ENCODE measurements around the gene GOLGB1. TPM values are rescaled to one million over a fixed set of nuclear protein-coding genes. Genes with fewer than 3 reads are reported as not detected.

The GOLGB1 gene
- 29.0 TPM for total RNA-seq (2013)
- polyA plus RNA-seq (1 to 10 TPM; 1.2 to 7.1 (median 1.7) TPM), polyA minus RNA-seq (5.7 and 7.0 TPM in 2 replicates), total RNA-seq (112 to 351 (median 286) reads per million in 11 experiments)

- peaks cover 0 to 3% (median 0%) of the 10 kb centered on the region in 7 donors for H3K9me3 Mint-ChIP-seq
- Histone ChIP-seq H3K4me2 (replicated peaks; ENCODE audit: extremely low read depth, low read length, poor library complexity, severe bottlenecking) (peak within 1 kb of the TSS; percentile 96), H3K4me1 (ENCODE audit: control insufficient read depth in 1 of 2, insufficient read depth in 2 of 2, low read length in 2 of 2) (peaks cover 18 to 19% of the 10 kb centered on the region in 2 donors), H3K79me2 (ENCODE audit: insufficient read depth, low read length) (peaks cover 41% of the 10 kb centered on the region), H4K20me1 (ENCODE audit: insufficient read depth, low read length) (peaks cover 6% of the 10 kb centered on the region), H3K9me3 (replicated peaks in 1 of 2; ENCODE audit: control insufficient read depth in 1 of 2, insufficient read depth in 1 of 2, low read length in 2 of 2) (no peaks in the 10 kb centered on the region), H3K4me3 (replicated peaks in 1 of 3; ENCODE audit: low read depth in 2 of 3, low read length in 3 of 3) (peak within 1 kb of the TSS; percentile 78 to 97 (median 84)), H3K36me3 (replicated peaks in 1 of 2; ENCODE audit: control insufficient read depth in 1 of 2, insufficient read depth in 2 of 2, low read length in 2 of 2) (no peaks in the 10 kb centered on the region), H2AFZ (ENCODE audit: insufficient read depth, low read depth, low read length, poor library complexity, severe bottlenecking) (peak within 1 kb of the TSS; percentile 91), H3K27me3 (ENCODE audit: control insufficient read depth in 2 of 2, insufficient read depth in 2 of 2, low read length in 2 of 2) (peaks cover 0 to 3% of the 10 kb centered on the region in 2 donors), H3K9ac (ENCODE audit: insufficient read depth, low read length, poor library complexity, severe bottlenecking) (peak within 1 kb of the TSS; percentile 95), H3K27ac (ENCODE audit: low read depth in 1 of 2, low read length in 2 of 2) (peak within 1 kb of the TSS; percentile 94 to 99)
- intact Hi-C loops (cut with micrococcal nuclease), result loop anchor here (5.0 to 10.0 kb wide), 4 partner anchors 85 to 505 kb away; partner anchors contain the start of genes EAF2 (in 2 of the 2), HCLS1 (in 2 of the 2) and IQCB1 (in 2 of the 2)
- under 1% methylated on average over 33 of the region's 51 CpGs for WGBS (ENCODE audit: insufficient coverage)
- H3K36me3 Mint-ChIP-seq, result no peaks in the 10 kb centered on the region
- no peak within 1 kb of the TSS for H3K27ac Mint-ChIP-seq
- H3K27me3 Mint-ChIP-seq (ENCODE audit: low read depth in 3 of 3), result peaks cover 7 to 11% (median 7%) of the 10 kb centered on the region in 3 donors
- peak within 1 kb of the TSS in 1 of 2 donors; percentile 43 for H3K4me3 Mint-ChIP-seq
- H3K4me1 Mint-ChIP-seq, result peaks cover 7% of the 10 kb centered on the region
- DNase-seq, result peak; percentile 98 to 100 (median 99)
- TF ChIP-seq CTCF (IDR thresholded peaks at IDR 0.05), result no peak
These were observed at the start of gene GOLGB1 for GRCh38 chr3:121749276-121750086. TSS of gene GOLGB1 (minus strand) at chr3:121749741. CDS start at chr3:121730971, 18,770 bp downstream.

- no peaks in the 10 kb centered on the region for H3K27me3 ChIP-seq (ENCODE audit: control insufficient read depth in 2 of 2, insufficient read depth in 2 of 2, low read length in 2 of 2)
- H3K4me3 ChIP-seq (replicated peaks in 1 of 3; ENCODE audit: low read depth in 2 of 3, low read length in 3 of 3), result no peak overlapping the region
- H2AFZ ChIP-seq (ENCODE audit: insufficient read depth, low read depth, low read length, poor library complexity, severe bottlenecking), result no peak overlapping the region
- WGBS (ENCODE audit: insufficient coverage), result no CpG with 5 or more reads among the region's 1 CpG
- no peaks in the 10 kb centered on the region for H3K9me3 ChIP-seq (replicated peaks in 1 of 2; ENCODE audit: control insufficient read depth in 1 of 2, insufficient read depth in 1 of 2, low read length in 2 of 2)
- no peak for TF ChIP-seq CTCF (IDR thresholded peaks at IDR 0.05)
- peaks cover 35 to 70% of the 10 kb centered on the region in 2 donors for H3K36me3 ChIP-seq (replicated peaks in 1 of 2; ENCODE audit: control insufficient read depth in 1 of 2, insufficient read depth in 2 of 2, low read length in 2 of 2)
- Mint-ChIP-seq H3K27ac (no peak overlapping the region), H3K9me3 (peaks cover 0 to 3% (median 0%) of the 10 kb centered on the region in 7 donors), H3K4me1 (no peaks in the 10 kb centered on the region), H3K36me3 (peaks cover 34 to 38% of the 10 kb centered on the region in 2 donors), H3K4me3 (no peak overlapping the region), H3K27me3 (ENCODE audit: low read depth in 3 of 3) (no peaks in the 10 kb centered on the region)
- no peak overlapping the region for H3K4me2 ChIP-seq (replicated peaks; ENCODE audit: extremely low read depth, low read length, poor library complexity, severe bottlenecking)
- DNase-seq, result no peak
- H3K9ac ChIP-seq (ENCODE audit: insufficient read depth, low read length, poor library complexity, severe bottlenecking), result no peak overlapping the region
- H3K4me1 ChIP-seq (ENCODE audit: control insufficient read depth in 1 of 2, insufficient read depth in 2 of 2, low read length in 2 of 2), result no peaks in the 10 kb centered on the region
- no peaks in the 10 kb centered on the region for H4K20me1 ChIP-seq (ENCODE audit: insufficient read depth, low read length)
- no peaks in the 10 kb centered on the region for H3K79me2 ChIP-seq (ENCODE audit: insufficient read depth, low read length)
- no peak overlapping the region for H3K27ac ChIP-seq (ENCODE audit: low read depth in 1 of 2, low read length in 2 of 2)
- intact Hi-C loops (cut with micrococcal nuclease), result no loop called here
These were observed 47.4 kb upstream of the GOLGB1 start for GRCh38 chr3:121796970-121797369.
